BLaER1 (cell line): Measurements from ENCODE around the gene VAMP8.

ENCODE experiments used
- H3K27ac ChIP-seq: shearing (Covaris generic); formaldehyde crosslinking; 2 replicates; pipeline ENCODE4 v1.8.1; 2022
- H3K27me3 ChIP-seq: shearing (Covaris generic); formaldehyde crosslinking; 2 replicates; pipeline ENCODE4 v1.8.1; 2022
- H3K36me3 ChIP-seq: shearing (Covaris generic); formaldehyde crosslinking; 2 replicates; pipeline ENCODE4 v1.8.1; 2022
- H3K4me1 ChIP-seq: shearing (Covaris generic); formaldehyde crosslinking; 2 replicates; pipeline ENCODE4 v1.8.1; 2022
- H3K4me2 ChIP-seq: shearing (Covaris generic); formaldehyde crosslinking; 2 replicates; pipeline ENCODE4 v1.8.1; 2022
- H3K4me3 ChIP-seq: shearing (Covaris generic); formaldehyde crosslinking; 2 replicates; pipeline ENCODE4 v1.8.1; 2022
- H3K9ac ChIP-seq: shearing (Covaris generic); formaldehyde crosslinking; 2 replicates; pipeline ENCODE4 v1.8.1; 2022
- H3K9me3 ChIP-seq: shearing (Covaris generic); formaldehyde crosslinking; 2 replicates; pipeline ENCODE4 v1.8.1; 2022
- H4K20me1 ChIP-seq: shearing (Covaris generic); formaldehyde crosslinking; 2 replicates; pipeline ENCODE4 v1.8.1; 2022
- Cebpa-rat ChIP-seq: shearing (Covaris generic); IDR thresholded peaks from 2 replicates; pipeline ENCODE4 v1.8.1; 2022

Gene VAMP8

GRCh38 chr2:85595301-85596025 is 18.1 kb downstream of the VAMP8 start, which contains the start of gene RNF181:
Gene RNF181 (plus strand): TSS chr2:85595745. CDS start chr2:85595764, 19 bp downstream.
- no peak for TF ChIP-seq Cebpa-rat
- Histone ChIP-seq H3K27ac (peak within 1 kb of the TSS; percentile 88), H3K36me3 (peaks cover 66% of the 10 kb centered on the region), H3K4me2 (peak within 1 kb of the TSS; percentile 91), H3K4me3 (peak within 1 kb of the TSS; percentile 95), H3K27me3 (no peaks in the 10 kb centered on the region), H3K9ac (peak within 1 kb of the TSS; percentile 92), H4K20me1 (peaks cover 36% of the 10 kb centered on the region; the same call in 1 of the 2 replicates), H3K4me1 (peaks cover 36% of the 10 kb centered on the region), H3K9me3 (no peaks in the 10 kb centered on the region)

GRCh38 chr2:85596026-85596333 is 18.6 kb downstream of the VAMP8 start:
- Histone ChIP-seq H3K4me3 (peak overlapping the region; percentile 95), H3K36me3 (peaks cover 66% of the 10 kb centered on the region), H4K20me1 (peaks cover 36% of the 10 kb centered on the region; the same call in 1 of the 2 replicates), H3K4me1 (peaks cover 31% of the 10 kb centered on the region), H3K9me3 (no peaks in the 10 kb centered on the region), H3K9ac (peak overlapping the region; percentile 92), H3K27ac (peak overlapping the region; percentile 88), H3K27me3 (no peaks in the 10 kb centered on the region), H3K4me2 (peak overlapping the region; percentile 91)
- TF ChIP-seq Cebpa-rat = no peak

- H3K27me3 ChIP-seq = no peaks in the 10 kb centered on the region
- H3K4me2 ChIP-seq = peak overlapping the region; percentile 91
- peak overlapping the region; percentile 88; the same call in 1 of the 2 replicates for H3K27ac ChIP-seq
- peaks cover 36% of the 10 kb centered on the region; the same call in 1 of the 2 replicates for H4K20me1 ChIP-seq
- no peak for TF ChIP-seq Cebpa-rat
- H3K9me3 ChIP-seq = no peaks in the 10 kb centered on the region
- peak overlapping the region; percentile 95 for H3K4me3 ChIP-seq
- peaks cover 33% of the 10 kb centered on the region for H3K4me1 ChIP-seq
- peak overlapping the region; percentile 92 for H3K9ac ChIP-seq
- peaks cover 60% of the 10 kb centered on the region for H3K36me3 ChIP-seq
Measured at GRCh38 chr2:85596486-85597143, 19.2 kb downstream of the VAMP8 start.

DNA sequence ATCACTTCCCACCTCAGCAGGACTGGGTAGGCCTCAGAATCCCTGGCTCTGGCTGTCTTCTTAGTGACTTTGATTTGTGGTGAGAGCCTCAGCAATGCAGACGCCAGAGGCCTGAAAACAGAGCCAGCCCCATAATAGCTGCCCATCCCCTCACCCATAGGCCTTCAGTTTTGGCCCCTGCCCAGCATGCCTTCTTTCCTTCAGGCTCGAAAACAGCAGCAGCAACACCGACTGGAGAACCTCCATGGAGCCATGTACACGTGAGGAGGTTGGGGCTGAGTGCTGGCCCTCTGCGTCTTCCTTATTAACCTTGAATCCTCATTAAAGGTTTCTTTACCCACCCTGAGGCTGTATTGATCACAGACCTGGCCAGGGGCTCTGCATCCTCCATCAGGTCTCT is 19.9 kb downstream of the VAMP8 start:
- no peaks in the 10 kb centered on the region for H3K9me3 ChIP-seq
- H4K20me1 ChIP-seq = peaks cover 36% of the 10 kb centered on the region; the same call in 1 of the 2 replicates
- peaks cover 54% of the 10 kb centered on the region for H3K36me3 ChIP-seq
- H3K9ac ChIP-seq = 0 out of 2 replicates have a peak overlapping the region, but pooled peaks have one; percentile 92
- H3K27ac ChIP-seq = no peak overlapping the region
- H3K4me3 ChIP-seq = 0 out of 2 replicates have a peak overlapping the region, but pooled peaks have one; percentile 95
- H3K27me3 ChIP-seq = no peaks in the 10 kb centered on the region
- H3K4me1 ChIP-seq = peaks cover 38% of the 10 kb centered on the region
- peak overlapping the region; percentile 91 for H3K4me2 ChIP-seq
- no peak for TF ChIP-seq Cebpa-rat

DNA sequence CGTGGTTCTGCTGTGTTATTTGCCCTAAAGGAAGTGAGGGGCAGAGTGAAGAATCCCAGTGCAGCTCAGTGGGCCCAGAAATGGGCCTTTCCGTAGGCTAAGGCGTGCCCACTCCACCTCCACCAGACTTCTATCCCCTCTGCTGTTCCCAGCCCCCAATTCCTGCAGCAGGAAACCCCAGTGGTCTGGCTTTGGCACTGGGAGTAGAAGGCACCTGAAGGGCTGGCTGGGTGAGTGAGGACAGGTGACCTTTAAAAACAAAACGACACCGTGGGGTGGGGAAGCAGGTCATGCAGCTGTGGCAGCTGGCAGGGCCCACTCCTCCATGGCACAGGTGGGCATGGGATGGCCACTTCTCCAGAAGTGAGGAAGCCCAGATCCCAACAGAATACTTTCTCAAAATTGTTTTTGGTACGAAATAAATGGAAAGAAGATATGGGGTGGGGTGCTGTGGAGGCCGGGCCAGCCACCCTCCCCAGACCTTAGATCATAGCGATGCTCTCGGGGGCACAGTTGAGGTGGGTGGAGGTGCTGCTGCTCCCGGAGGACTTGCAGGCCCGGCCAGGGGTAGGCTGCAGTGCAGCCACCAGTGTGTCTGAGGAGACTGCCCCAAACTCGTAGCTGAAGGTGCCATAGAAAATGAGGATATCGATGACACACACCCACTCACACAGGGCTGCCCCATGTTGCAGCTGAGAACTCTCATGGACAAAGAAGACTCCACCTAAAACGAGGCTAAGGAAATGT is 21.4 kb downstream of the VAMP8 start:
- Histone ChIP-seq H4K20me1 (peaks cover 32% of the 10 kb centered on the region; the same call in 1 of the 2 replicates), H3K27ac (no peak overlapping the region), H3K4me1 (peaks cover 45% of the 10 kb centered on the region), H3K9me3 (no peaks in the 10 kb centered on the region), H3K36me3 (peaks cover 44% of the 10 kb centered on the region), H3K27me3 (no peaks in the 10 kb centered on the region), H3K9ac (no peak overlapping the region), H3K4me2 (no peak overlapping the region), H3K4me3 (no peak overlapping the region)
- TF ChIP-seq Cebpa-rat = no peak

- H3K27ac ChIP-seq = no peak overlapping the region
- no peaks in the 10 kb centered on the region for H3K27me3 ChIP-seq
Measured at GRCh38 chr2:85599468-85600234, 22.3 kb downstream of the VAMP8 start.

DNA sequence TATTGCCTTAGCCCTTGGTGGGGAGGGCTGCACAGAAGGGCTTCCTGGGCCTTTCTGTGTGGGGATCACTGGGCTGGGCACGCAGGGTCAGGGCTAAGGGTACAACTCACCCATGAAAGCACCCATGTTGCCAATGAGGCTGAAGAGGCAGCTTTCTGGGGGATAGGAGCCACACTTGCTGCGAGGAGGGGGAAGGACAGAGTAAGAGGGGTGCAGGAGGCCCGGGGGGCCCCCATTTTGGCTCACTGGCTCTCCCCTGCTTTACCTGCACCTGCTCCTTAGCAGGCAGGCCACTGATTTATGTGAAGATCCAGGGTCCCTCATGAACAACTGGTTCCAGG is 22.8 kb downstream of the VAMP8 start:
- peaks cover 45% of the 10 kb centered on the region; the same call in 1 of the 2 replicates for H4K20me1 ChIP-seq
- no peak overlapping the region for H3K4me3 ChIP-seq
- H3K4me2 ChIP-seq = no peak overlapping the region
- no peak overlapping the region for H3K9ac ChIP-seq
- TF ChIP-seq Cebpa-rat = no peak
- H3K27me3 ChIP-seq = no peaks in the 10 kb centered on the region
- H3K27ac ChIP-seq = no peak overlapping the region
- H3K4me1 ChIP-seq = peaks cover 44% of the 10 kb centered on the region
- H3K9me3 ChIP-seq = no peaks in the 10 kb centered on the region
- peaks cover 44% of the 10 kb centered on the region for H3K36me3 ChIP-seq

More at GRCh38 chr2:85599468-85600234, 22.3 kb downstream of the VAMP8 start:
- Histone ChIP-seq H3K4me3 (no peak overlapping the region), H3K9ac (peak overlapping the region; percentile 15; the same call in 1 of the 2 replicates), H3K4me2 (no peak overlapping the region), H3K4me1 (peaks cover 45% of the 10 kb centered on the region), H3K36me3 (peaks cover 44% of the 10 kb centered on the region), H4K20me1 (peaks cover 40% of the 10 kb centered on the region; the same call in 1 of the 2 replicates), H3K9me3 (no peaks in the 10 kb centered on the region)
- no peak for TF ChIP-seq Cebpa-rat

DNA sequence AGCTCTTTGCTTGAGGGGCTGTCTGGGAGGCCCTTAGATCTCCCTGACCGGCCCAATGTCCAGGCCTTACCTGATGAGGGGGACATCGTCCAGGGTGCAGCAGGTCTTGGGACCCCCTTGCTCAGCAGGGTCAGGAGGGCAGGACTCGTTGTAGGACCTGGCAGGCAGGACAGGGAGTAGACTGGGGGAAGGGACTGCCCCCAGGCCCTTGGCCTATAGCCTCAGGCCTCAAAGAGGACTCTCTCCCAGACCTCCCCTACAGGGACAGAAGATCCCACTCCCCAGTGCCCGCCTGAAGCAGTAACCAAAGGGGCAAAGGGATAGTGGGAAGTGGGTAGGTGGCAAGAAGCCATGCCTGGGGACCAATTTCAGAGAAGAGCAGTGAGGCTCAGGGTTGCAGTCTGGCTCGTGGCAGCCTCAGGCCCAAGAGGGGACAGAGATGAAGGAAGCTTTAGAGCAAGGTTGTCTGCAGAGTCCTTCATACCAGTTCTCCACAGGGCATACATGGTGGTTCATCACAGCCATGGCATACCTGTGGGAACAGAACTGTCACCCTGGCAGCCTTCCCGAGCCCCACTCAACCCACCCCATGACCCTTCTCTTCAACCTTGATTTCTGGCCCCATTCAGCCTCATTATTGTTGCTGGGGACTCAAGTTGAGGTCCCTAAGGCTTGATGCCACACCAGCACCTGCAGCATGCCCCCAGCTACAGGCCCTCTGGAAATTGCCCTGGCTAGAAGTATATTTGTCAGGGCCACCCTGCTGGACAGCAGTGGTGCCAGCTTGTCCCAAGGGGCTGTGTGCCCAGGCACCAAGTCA is 23.8 kb downstream of the VAMP8 start:
- 0 out of 2 replicates have a peak overlapping the region, but pooled peaks have one; percentile 82 for H3K9ac ChIP-seq
- peak overlapping the region; percentile 81 for H3K4me3 ChIP-seq
- H3K36me3 ChIP-seq = peaks cover 44% of the 10 kb centered on the region
- H4K20me1 ChIP-seq = peaks cover 50% of the 10 kb centered on the region; the same call in 1 of the 2 replicates
- no peak for TF ChIP-seq Cebpa-rat
- H3K4me2 ChIP-seq = peak overlapping the region; percentile 97
- no peaks in the 10 kb centered on the region for H3K9me3 ChIP-seq
- no peaks in the 10 kb centered on the region for H3K27me3 ChIP-seq
- H3K27ac ChIP-seq = no peak overlapping the region
- peaks cover 42% of the 10 kb centered on the region for H3K4me1 ChIP-seq
